ENCODE measurements around the gene MAD1L1.

- TF ChIP-seq CTCF (conservative IDR thresholded peaks at IDR 0.05) (no peak), EZH2 (IDR thresholded peaks at IDR 0.05; ENCODE audit: low read depth) (no peak)
Observed at GRCh38 chr7:1895664-1896515, 336.9 kb downstream of the MAD1L1 start.

Data from PC-9 (cell line).